ENCODE data around the gene NEUROG1.

GRCh38 chr5:135509995-135510394 is 25.8 kb downstream of the NEUROG1 start:
- TF ChIP-seq EZH2 (IDR thresholded peaks at IDR 0.05; ENCODE audit: borderline replicate concordance, insufficient read depth, low read length, poor library complexity, severe bottlenecking) (no peak), CTCF (IDR thresholded peaks at IDR 0.05; ENCODE audit: poor library complexity, severe bottlenecking) (no peak), POLR2AphosphoS5 (IDR thresholded peaks at IDR 0.05) (no peak), MXI1 (conservative IDR thresholded peaks at IDR 0.05; ENCODE audit: poor library complexity, severe bottlenecking) (no peak)
